ENCODE measurements around the gene QKI. TPM values are rescaled to one million over a fixed set of nuclear protein-coding genes. Genes with fewer than 3 reads are reported as not detected.

QKI gene
- total and polyA plus RNA-seq, 3 experiments from 2014 or later = 27.5 to 58.8 (median 56.5) TPM

DNA sequence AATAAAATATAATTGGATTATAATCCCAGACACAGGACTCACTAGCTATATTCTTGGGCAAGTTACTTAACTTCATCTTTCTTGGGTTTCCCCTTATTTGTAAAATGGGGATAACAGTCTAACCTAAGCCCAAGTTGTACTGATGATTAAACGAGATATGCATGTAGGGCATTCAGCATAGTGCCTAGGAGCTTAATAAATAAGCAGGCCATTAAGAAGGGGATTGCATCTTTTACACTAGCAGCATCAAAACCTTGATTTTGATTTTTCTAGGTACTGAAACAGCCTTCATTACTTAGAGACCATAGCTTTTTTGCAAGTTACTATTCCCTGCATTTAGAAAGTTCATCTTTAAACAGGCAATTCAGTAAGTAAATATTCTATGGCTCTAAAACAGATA is 2.2 kb upstream of the QKI start:
- no peak for DNase-seq
- peak overlapping the region; percentile 84 for H3K4me3 ChIP-seq (ENCODE audit: low read length)
- no peaks in the 10 kb centered on the region for H3K9me3 ChIP-seq (ENCODE audit: low read length)
- H3K4me1 ChIP-seq (ENCODE audit: insufficient read depth, low read length) = peaks cover 14% of the 10 kb centered on the region
- H3K4me1 Mint-ChIP-seq = peaks cover 23 to 28% (median 26%) of the 10 kb centered on the region in 3 donors
- peak overlapping the region in 6 of 7 donors; percentile 45 to 94 (median 74) for H3K4me3 Mint-ChIP-seq
- CTCF ChIA-PET = no interaction called here
- no peaks in the 10 kb centered on the region for H3K27me3 ChIP-seq (ENCODE audit: insufficient read depth, low read length, poor library complexity, severe bottlenecking)
- H3K9me3 Mint-ChIP-seq = no peaks in the 10 kb centered on the region
- peak overlapping the region in 6 of 8 donors; percentile 41 to 96 (median 63) for H3K27ac Mint-ChIP-seq
- POLR2A ChIA-PET = interaction anchor here (0.5 to 0.6 kb wide), 4 partner anchors 15 to 317 kb away, joined by 4 to 8 read pairs (median 6); no protein-coding TSS in a partner anchor
- peaks cover 0 to 4% of the 10 kb centered on the region in 2 donors for H3K27me3 Mint-ChIP-seq
- H3K36me3 Mint-ChIP-seq = peaks cover 0 to 10% (median 0%) of the 10 kb centered on the region in 3 donors
- H3K36me3 ChIP-seq (ENCODE audit: insufficient read depth, low read length) = no peaks in the 10 kb centered on the region
- peak overlapping the region; percentile 87 for H3K27ac ChIP-seq (ENCODE audit: low read depth, low read length)

DNA sequence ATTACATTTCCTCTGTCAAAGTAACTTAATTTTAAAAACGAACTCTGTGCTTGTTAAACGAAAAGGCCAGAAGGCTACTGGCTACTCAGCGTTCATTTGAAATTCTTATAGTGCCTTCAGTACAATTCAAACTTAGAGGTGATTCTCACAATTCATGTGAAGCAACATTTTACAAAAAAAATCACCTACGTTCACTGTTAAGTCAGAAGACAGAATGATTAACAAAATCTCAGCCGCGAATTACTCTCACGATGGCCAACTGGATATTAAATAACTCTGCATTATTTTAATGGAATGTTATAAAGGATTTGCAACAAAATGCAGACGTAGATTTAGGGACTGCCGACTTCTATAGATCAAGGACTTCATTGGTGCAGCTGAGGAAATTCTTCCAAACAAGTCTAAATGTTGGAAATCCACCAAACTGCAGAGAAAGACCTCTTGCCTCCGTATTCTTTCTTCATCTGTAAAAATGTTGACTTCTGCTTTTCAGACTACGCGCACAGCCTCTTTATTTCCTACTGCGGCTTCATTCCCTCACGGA is 1.6 kb upstream of the QKI start:
- Histone ChIP-seq H3K9me3 (ENCODE audit: low read length) (no peaks in the 10 kb centered on the region), H3K27ac (ENCODE audit: low read depth, low read length) (peak overlapping the region; percentile 87), H3K4me1 (ENCODE audit: insufficient read depth, low read length) (peaks cover 20% of the 10 kb centered on the region), H3K4me3 (ENCODE audit: low read length) (peak overlapping the region; percentile 84), H3K36me3 (ENCODE audit: insufficient read depth, low read length) (no peaks in the 10 kb centered on the region), H3K27me3 (ENCODE audit: insufficient read depth, low read length, poor library complexity, severe bottlenecking) (no peaks in the 10 kb centered on the region)
- CTCF ChIA-PET = no interaction called here
- peaks cover 0 to 4% of the 10 kb centered on the region in 2 donors for H3K27me3 Mint-ChIP-seq
- H3K9me3 Mint-ChIP-seq = no peaks in the 10 kb centered on the region
- peaks cover 0 to 10% (median 0%) of the 10 kb centered on the region in 3 donors for H3K36me3 Mint-ChIP-seq
- H3K4me1 Mint-ChIP-seq = peaks cover 26 to 32% (median 31%) of the 10 kb centered on the region in 3 donors
- no peak for DNase-seq
- H3K27ac Mint-ChIP-seq = peak overlapping the region; percentile 89 to 97 (median 94)
- H3K4me3 Mint-ChIP-seq = peak overlapping the region; percentile 84 to 94 (median 89)
- POLR2A ChIA-PET = interaction anchor here (0.5 to 0.6 kb wide), 3 partner anchors 14 to 317 kb away, joined by 4 to 6 read pairs (median 5); no protein-coding TSS in a partner anchor

DNA sequence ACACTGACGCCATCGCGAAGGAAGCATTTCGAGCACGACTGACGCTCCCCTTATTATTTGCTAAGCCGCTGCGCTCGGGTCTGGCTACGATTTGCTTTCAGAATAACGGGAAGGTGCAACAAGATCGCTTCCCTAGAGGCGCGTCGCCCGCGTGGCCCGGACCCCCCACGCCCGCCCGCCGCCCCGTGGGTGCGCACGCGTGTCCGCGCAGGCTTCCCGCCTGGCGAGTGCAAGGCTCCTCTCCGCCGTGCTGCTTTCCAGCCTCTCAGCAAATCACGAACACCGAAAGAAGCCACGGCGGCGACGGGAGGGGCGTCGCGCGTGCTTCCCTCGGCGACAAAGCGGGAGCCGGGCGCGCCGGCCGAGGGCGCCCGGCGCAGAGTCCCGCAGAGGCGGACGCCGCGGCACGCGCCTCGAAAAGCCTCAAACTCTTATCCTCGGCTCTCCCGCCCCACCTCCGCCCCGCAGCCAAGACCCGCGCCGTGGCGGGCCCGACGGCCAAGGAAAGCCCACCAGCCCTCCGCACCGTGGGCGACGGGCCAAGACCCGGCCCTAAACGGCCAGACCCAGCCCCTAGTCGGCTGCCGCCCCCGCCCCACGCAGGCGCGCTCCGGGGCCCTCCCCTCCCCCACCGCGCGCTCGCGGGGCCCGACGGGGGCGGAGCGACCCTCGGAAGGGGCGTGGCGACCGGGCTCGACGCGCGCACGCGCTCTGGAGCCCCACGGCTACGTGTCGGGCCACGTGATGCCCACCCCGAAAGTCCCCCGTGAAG is 987 bp upstream of the QKI start:
- Mint-ChIP-seq H3K27ac (peak overlapping the region; percentile 89 to 97 (median 94)), H3K4me3 (peak overlapping the region; percentile 84 to 94 (median 89)), H3K9me3 (no peaks in the 10 kb centered on the region), H3K27me3 (peaks cover 0 to 4% of the 10 kb centered on the region in 2 donors), H3K36me3 (peaks cover 0 to 10% (median 0%) of the 10 kb centered on the region in 3 donors), H3K4me1 (peaks cover 29 to 37% (median 36%) of the 10 kb centered on the region in 3 donors)
- Histone ChIP-seq H3K4me1 (ENCODE audit: insufficient read depth, low read length) (peaks cover 24% of the 10 kb centered on the region), H3K27ac (ENCODE audit: low read depth, low read length) (peak overlapping the region; percentile 87), H3K4me3 (ENCODE audit: low read length) (peak overlapping the region; percentile 84), H3K36me3 (ENCODE audit: insufficient read depth, low read length) (no peaks in the 10 kb centered on the region), H3K27me3 (ENCODE audit: insufficient read depth, low read length, poor library complexity, severe bottlenecking) (no peaks in the 10 kb centered on the region), H3K9me3 (ENCODE audit: low read length) (no peaks in the 10 kb centered on the region)
- POLR2A ChIA-PET = no interaction called here
- CTCF ChIA-PET = no interaction called here
- DNase-seq = peak; percentile 84 to 95 (median 94)

DNA sequence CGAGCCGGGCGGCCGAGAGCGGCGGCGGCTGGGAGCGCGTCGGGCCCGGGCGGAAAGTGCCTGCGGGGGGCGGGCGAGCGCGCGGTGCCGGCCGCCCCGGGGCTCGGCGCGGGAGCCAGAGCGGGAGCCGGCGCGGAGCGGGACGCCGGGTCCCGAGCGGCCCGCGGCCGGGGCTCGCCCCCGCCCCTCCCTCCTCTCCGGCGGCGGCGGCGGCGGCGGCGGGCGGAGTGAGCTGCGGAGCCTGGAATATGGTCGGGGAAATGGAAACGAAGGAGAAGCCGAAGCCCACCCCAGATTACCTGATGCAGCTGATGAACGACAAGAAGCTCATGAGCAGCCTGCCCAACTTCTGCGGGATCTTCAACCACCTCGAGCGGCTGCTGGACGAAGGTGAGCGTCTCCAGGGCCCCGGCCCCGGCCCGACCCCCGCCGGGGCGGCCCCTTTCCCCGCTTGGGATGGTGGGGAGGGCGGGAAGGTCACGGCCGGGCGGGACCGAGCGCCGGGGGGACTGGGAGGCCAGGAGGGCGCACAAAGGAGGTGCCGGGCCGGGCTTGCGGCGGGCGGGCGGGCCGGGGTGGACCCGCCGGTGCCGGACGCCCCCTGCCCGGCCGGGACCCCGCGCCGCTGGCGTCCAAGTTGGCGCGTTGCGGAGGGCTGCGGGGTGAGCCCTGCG is 565 bp downstream of the QKI start:
- no peaks in the 10 kb centered on the region for H3K9me3 ChIP-seq (ENCODE audit: low read length)
- POLR2A ChIA-PET = interaction anchor here (0.7 to 1.4 kb wide), 3 partner anchors 43 to 61 kb away, joined by 3 to 6 read pairs (median 4); no protein-coding TSS in a partner anchor
- Mint-ChIP-seq H3K27me3 (peaks cover 0 to 4% of the 10 kb centered on the region in 2 donors), H3K27ac (peak overlapping the region; percentile 77 to 96 (median 86)), H3K9me3 (no peaks in the 10 kb centered on the region), H3K36me3 (peaks cover 0 to 10% (median 0%) of the 10 kb centered on the region in 3 donors), H3K4me3 (peak overlapping the region; percentile 79 to 92 (median 85)), H3K4me1 (peaks cover 42 to 52% (median 51%) of the 10 kb centered on the region in 3 donors)
- CTCF ChIA-PET = no interaction called here
- no peaks in the 10 kb centered on the region for H3K27me3 ChIP-seq (ENCODE audit: insufficient read depth, low read length, poor library complexity, severe bottlenecking)
- H3K4me3 ChIP-seq (ENCODE audit: low read length) = no peak overlapping the region
- H3K27ac ChIP-seq (ENCODE audit: low read depth, low read length) = peak overlapping the region; percentile 83
- peak; percentile 7 to 56 (median 35) for DNase-seq
- H3K4me1 ChIP-seq (ENCODE audit: insufficient read depth, low read length) = peaks cover 37% of the 10 kb centered on the region
- H3K36me3 ChIP-seq (ENCODE audit: insufficient read depth, low read length) = no peaks in the 10 kb centered on the region

DNA sequence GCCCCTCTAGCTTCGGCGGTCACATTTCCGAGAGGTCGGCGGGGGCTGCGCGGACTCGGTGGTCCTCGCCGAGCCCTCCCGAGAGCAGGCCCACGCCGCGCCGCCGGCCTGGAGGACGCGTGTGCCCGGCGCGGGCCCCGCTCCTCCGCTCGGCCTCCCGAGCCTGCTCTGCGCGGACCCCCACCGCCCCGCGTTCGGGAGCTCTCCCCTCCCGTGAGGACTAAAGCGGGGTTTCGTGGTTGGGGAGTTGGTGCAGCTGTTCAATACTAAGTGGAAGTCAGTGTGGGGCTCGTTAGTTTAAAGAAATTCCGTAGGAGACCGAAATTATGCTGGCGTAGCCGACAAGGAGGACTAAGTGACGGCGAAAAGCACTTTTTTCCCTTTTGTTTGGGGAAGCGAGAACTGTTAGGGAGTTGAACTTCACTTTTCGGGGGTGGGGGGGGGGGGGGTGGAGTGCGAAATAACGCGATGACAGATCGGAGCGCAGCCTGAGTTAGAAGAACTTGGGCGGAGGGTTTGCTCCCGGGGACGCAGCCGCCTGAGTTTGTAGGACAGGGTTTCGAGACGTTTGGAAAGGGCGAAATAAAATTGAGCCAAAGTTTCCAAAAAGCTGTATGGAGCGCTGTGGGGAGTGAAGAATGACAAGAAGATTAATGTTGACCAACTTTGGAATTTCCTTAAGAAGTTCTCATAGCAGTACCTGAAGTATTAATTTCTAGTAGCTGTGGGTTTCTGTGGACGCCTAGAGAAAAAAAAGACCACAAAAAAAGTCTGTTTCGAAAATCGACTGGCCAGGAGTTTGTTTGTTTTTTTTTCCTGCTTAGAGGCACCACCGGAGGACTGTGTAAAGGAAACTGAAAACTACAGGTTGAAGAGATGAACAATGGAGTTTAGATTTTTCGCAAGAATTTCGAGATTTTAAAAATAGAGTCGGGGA is 1.4 kb downstream of the QKI start:
- peak overlapping the region; percentile 88 to 96 (median 93) for H3K4me3 Mint-ChIP-seq
- POLR2A ChIA-PET = interaction anchor here (0.7 to 1.4 kb wide), 6 partner anchors 9 to 296 kb away, joined by 3 to 6 read pairs (median 4); no protein-coding TSS in a partner anchor
- peaks cover 0 to 4% of the 10 kb centered on the region in 2 donors for H3K27me3 Mint-ChIP-seq

DNA sequence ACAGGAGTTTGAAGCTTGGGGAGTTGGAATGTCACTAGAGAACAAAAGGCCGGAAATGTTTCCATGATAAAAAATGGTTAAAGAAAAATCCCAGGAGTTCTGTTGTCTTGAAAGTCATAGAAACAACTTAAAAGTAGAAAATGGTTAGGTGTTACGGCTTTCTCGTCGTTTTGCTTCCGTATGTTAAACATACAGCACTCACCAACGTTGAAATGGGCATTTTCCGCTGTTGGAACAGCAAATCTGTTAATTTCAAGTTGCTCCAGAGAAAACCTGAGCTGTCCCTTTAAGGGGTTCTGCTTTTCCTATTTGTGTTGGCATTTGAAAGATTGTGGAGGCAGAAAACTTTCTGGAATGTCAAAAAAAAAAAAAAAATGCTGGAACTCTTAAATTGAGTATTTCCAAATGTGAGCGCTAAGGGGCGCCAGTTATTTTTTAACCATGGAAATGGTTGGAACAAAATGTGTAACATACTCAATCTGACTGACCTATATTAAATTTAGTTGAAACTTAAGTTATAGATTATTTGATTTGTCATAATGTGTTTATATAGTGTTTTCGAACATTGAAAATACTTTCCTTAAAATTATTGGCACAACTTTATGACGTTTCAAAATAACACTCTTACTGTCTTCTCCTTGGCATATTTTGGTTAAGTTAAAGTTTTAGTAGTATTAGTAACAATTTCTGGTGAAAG is 2.2 kb downstream of the QKI start:
- Histone ChIP-seq H3K27me3 (ENCODE audit: insufficient read depth, low read length, poor library complexity, severe bottlenecking) (no peaks in the 10 kb centered on the region), H3K4me3 (ENCODE audit: low read length) (peak overlapping the region; percentile 80), H3K9me3 (ENCODE audit: low read length) (no peaks in the 10 kb centered on the region), H3K27ac (ENCODE audit: low read depth, low read length) (peak overlapping the region; percentile 83), H3K4me1 (ENCODE audit: insufficient read depth, low read length) (peaks cover 37% of the 10 kb centered on the region), H3K36me3 (ENCODE audit: insufficient read depth, low read length) (no peaks in the 10 kb centered on the region)
- ChIA-PET POLR2A (interaction anchor here (0.7 to 1.0 kb wide), 2 partner anchors 8 to 10 kb away, joined by 3 read pairs; no protein-coding TSS in a partner anchor), CTCF (interaction anchor here (1.0 to 1.4 kb wide), 8 partner anchors 9 to 145 kb away, joined by 3 to 4 read pairs (median 3); no protein-coding TSS in a partner anchor)
- Mint-ChIP-seq H3K4me3 (peak overlapping the region; percentile 88 to 96 (median 93)), H3K4me1 (peaks cover 45 to 67% (median 64%) of the 10 kb centered on the region in 3 donors), H3K27ac (peak overlapping the region; percentile 81 to 99 (median 94)), H3K36me3 (peaks cover 0 to 10% (median 0%) of the 10 kb centered on the region in 3 donors), H3K27me3 (peaks cover 0 to 2% of the 10 kb centered on the region in 2 donors), H3K9me3 (no peaks in the 10 kb centered on the region)
- peak in 3 of 5 donors; percentile 30 to 52 (median 44) for DNase-seq

More for the DNA sequence above, 1.4 kb downstream of the QKI start:
- peak overlapping the region; percentile 80 for H3K4me3 ChIP-seq (ENCODE audit: low read length)
- no peaks in the 10 kb centered on the region for H3K36me3 ChIP-seq (ENCODE audit: insufficient read depth, low read length)
- Mint-ChIP-seq H3K4me1 (peaks cover 45 to 60% (median 58%) of the 10 kb centered on the region in 3 donors), H3K9me3 (no peaks in the 10 kb centered on the region), H3K36me3 (peaks cover 0 to 10% (median 0%) of the 10 kb centered on the region in 3 donors), H3K27ac (peak overlapping the region; percentile 81 to 99 (median 94))
- H3K9me3 ChIP-seq (ENCODE audit: low read length) = no peaks in the 10 kb centered on the region
- peaks cover 37% of the 10 kb centered on the region for H3K4me1 ChIP-seq (ENCODE audit: insufficient read depth, low read length)
- peak; percentile 14 to 55 (median 40) for DNase-seq
- peak overlapping the region; percentile 83 for H3K27ac ChIP-seq (ENCODE audit: low read depth, low read length)
- CTCF ChIA-PET = interaction anchor here (0.7 to 1.4 kb wide), 9 partner anchors 10 to 146 kb away, joined by 3 to 5 read pairs (median 3); no protein-coding TSS in a partner anchor
- H3K27me3 ChIP-seq (ENCODE audit: insufficient read depth, low read length, poor library complexity, severe bottlenecking) = no peaks in the 10 kb centered on the region

Data from CD8-positive, alpha-beta memory T cell (primary cell).